Ovary (tissue), 9 donors: Measurements from ENCODE around the gene BEND6. TPM values are rescaled to one million over a fixed set of nuclear protein-coding genes. Genes with fewer than 3 reads are reported as not detected.

Source experiments
- DNase-seq, 5 donors: peaks; one replicate each; pipeline ENCODE4 v3.0.0-alpha.2; 2019 to 2020
- H3K27ac ChIP-seq, 2 donors: fragments of 200-600 bp; one replicate each; pipeline versions ENCODE4 v1.5.1 to v1.8.0; 2019 to 2022
- H3K27me3 ChIP-seq: fragments of 200-600 bp; one replicate; pipeline ENCODE4 v1.8.0; 2022
- H3K36me3 ChIP-seq: fragments of 200-600 bp; sonication (generic); one replicate; pipeline ENCODE4 v1.5.1; 2019
- H3K4me1 ChIP-seq: one replicate; pipeline ENCODE4 v1.8.1; 2013; ENCODE audit warnings: mild to moderate bottlenecking, moderate library complexity; ENCODE audit not compliant: insufficient read depth
- H3K4me3 ChIP-seq: fragments of 200-600 bp; sonication (generic); one replicate; pipeline ENCODE4 v1.5.1; 2017
- H3K9me3 ChIP-seq, 2 donors: fragments of 200-600 bp in 1 of 2; sonication (generic) in 1 of 2; one replicate each; pipeline versions ENCODE4 v1.5.1 to v1.8.1; 2013 to 2019; ENCODE audit warnings: mild to moderate bottlenecking in 1 of 2, moderate library complexity in 1 of 2
- EP300 ChIP-seq: sonication (generic); formaldehyde crosslinking; IDR thresholded peaks from one replicate; pipeline ENCODE4 v1.6.1; 2017; ENCODE audit warnings: antibody characterized with exemption
- POLR2A ChIP-seq: fragments of 450-650 bp; IDR thresholded peaks from one replicate; pipeline ENCODE4 v1.6.1; 2017; ENCODE audit warnings: antibody characterized with exemption, mild to moderate bottlenecking, moderate library complexity
- WGBS, 3 donors: extraction: QIAGEN DNeasy Blood & Tissue Kit in 1 of 3; methylation state at CpG; one replicate each; pipeline versions ENCODE4 v1.1.5 to v1.1.7; 2013 to 2017; 5-methylcytosine and 5-hydroxymethylcytosine counted together
- intact Hi-C, 4 donors: fragments of 100-400 bp; cut with DNase I; formaldehyde crosslinking; loops; one replicate each; pipeline versions ENCODE4 v1.11.0 to v1.15.1; 2022 to 2023
- polyA plus RNA-seq, 2 donors: library from polyadenylated mRNA; stranded (reverse); fragments of 200-250 nt in 1 of 2; fragments of 350-450 nt in 1 of 2; fragmentation: Illumina TruSeq in 1 of 2; extraction: RNeasy Lipid Tissue Mini Kit (QIAGEN cat#74804) in 1 of 2; gene quantifications; one replicate each; pipeline ENCODE4 v1.2.3, GENCODE V29; 2013 to 2014
- total RNA-seq, 7 donors: library from RNA; depleted of rRNA in 2 of 7; stranded (reverse); fragments of >200 nt in 2 of 7; fragmentation: NEBNext Ultra II Directional in 3 of 7; extraction: Animal tissue kit (Norgen Biotek cat#: 25700) in 3 of 7; gene quantifications; one replicate each; pipeline versions ENCODE4 v1.1.0 to v1.2.4, GENCODE V29; 2016 to 2023
- TF ChIP-seq, protein P1 (sequence below), 3 donors: fragments of 450-650 bp in 2 of 3; fragments of 200-600 bp in 1 of 3; IDR thresholded peaks; one replicate each; pipeline versions ENCODE4 v1.5.1 to v1.8.0; 2016 to 2022; ENCODE audit warnings: antibody characterized with exemption in 3 of 3, mild to moderate bottlenecking in 1 of 3
- donor health status: DM: no; HTN: no; CAD: no; lungs with moderate emphysema.
- donor health status: DM: no; HTN: no; CAD: no.
- donor health status: Bipolar disorder and iron deficiency.
- donor health status: DM: yes; HTN: yes; CAD: no.
- donor health status: DM: no; HTN: no; CAD: no.
- donor health status: DM: yes; HTN: yes; CAD: no.

The BEND6 gene
- total and polyA plus RNA-seq, 9 donors = 1.3 to 5.2 (median 2.2) TPM

GRCh38 chr6:56944661-56945060, 10.2 kb upstream of the BEND6 start:
- H3K9me3 ChIP-seq = peaks cover 0 to 4% of the 10 kb centered on the region in 2 donors
- no peak overlapping the region for H3K27ac ChIP-seq
- intact Hi-C loops = no loop called here
- no peaks in the 10 kb centered on the region for H3K4me1 ChIP-seq
- no peak for DNase-seq
- H3K36me3 ChIP-seq = no peaks in the 10 kb centered on the region
- TF ChIP-seq EP300 (no peak), POLR2A (no peak)
- TF ChIP-seq, protein P1, sequence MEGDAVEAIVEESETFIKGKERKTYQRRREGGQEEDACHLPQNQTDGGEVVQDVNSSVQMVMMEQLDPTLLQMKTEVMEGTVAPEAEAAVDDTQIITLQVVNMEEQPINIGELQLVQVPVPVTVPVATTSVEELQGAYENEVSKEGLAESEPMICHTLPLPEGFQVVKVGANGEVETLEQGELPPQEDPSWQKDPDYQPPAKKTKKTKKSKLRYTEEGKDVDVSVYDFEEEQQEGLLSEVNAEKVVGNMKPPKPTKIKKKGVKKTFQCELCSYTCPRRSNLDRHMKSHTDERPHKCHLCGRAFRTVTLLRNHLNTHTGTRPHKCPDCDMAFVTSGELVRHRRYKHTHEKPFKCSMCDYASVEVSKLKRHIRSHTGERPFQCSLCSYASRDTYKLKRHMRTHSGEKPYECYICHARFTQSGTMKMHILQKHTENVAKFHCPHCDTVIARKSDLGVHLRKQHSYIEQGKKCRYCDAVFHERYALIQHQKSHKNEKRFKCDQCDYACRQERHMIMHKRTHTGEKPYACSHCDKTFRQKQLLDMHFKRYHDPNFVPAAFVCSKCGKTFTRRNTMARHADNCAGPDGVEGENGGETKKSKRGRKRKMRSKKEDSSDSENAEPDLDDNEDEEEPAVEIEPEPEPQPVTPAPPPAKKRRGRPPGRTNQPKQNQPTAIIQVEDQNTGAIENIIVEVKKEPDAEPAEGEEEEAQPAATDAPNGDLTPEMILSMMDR (IDR thresholded peaks at IDR 0.05) = no peak
- no peak overlapping the region for H3K4me3 ChIP-seq
- H3K27me3 ChIP-seq = no peaks in the 10 kb centered on the region

DNA sequence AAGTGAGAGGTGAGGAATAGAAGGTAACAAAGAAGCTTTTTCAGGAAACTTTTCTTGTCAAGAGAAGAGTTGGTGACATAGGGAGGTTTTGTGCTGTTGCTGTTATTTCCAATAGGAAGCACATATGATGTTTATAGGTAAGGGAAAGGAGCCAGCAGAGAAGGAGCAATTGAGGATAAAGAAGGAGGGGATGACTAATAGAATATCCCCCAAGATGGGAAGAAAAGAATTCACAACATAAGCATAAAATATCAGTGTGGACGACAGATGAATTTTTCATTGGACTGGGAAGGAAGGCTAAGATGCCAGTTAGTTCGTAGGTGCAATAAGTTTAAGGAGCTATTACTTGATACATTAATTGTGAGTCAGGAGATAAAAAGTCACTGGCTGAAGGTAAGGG, 8.5 kb upstream of the BEND6 start:
- intact Hi-C loops = loop anchor here in 1 of 4 donors (1.0 kb wide), 1 partner anchor 22 kb away; no protein-coding TSS in a partner anchor
- DNase-seq = no peak
- no peaks in the 10 kb centered on the region for H3K4me1 ChIP-seq
- TF ChIP-seq EP300 (no peak), POLR2A (no peak)
- TF ChIP-seq, protein P1 (IDR thresholded peaks at IDR 0.05) = no peak
- H3K27me3 ChIP-seq = no peaks in the 10 kb centered on the region
- H3K27ac ChIP-seq = no peak overlapping the region
- H3K4me3 ChIP-seq = no peak overlapping the region
- WGBS, 3 donors = 62 to 73% (median 64%) methylated on average over 2 of the region's 2 CpGs
- peaks cover 0 to 2% of the 10 kb centered on the region in 2 donors for H3K9me3 ChIP-seq
- no peaks in the 10 kb centered on the region for H3K36me3 ChIP-seq

GRCh38 chr6:56947924-56948323, 7.0 kb upstream of the BEND6 start:
- Histone ChIP-seq H3K27me3 (no peaks in the 10 kb centered on the region), H3K4me3 (no peak overlapping the region), H3K27ac (no peak overlapping the region), H3K36me3 (no peaks in the 10 kb centered on the region), H3K4me1 (no peaks in the 10 kb centered on the region), H3K9me3 (no peaks in the 10 kb centered on the region)
- intact Hi-C loops = no loop called here
- TF ChIP-seq, protein P1 (IDR thresholded peaks at IDR 0.05) = no peak
- TF ChIP-seq EP300 (no peak), POLR2A (no peak)
- WGBS, 3 donors = 70 to 82% (median 70%) methylated on average over 1 of the region's 1 CpG
- no peak for DNase-seq

DNA sequence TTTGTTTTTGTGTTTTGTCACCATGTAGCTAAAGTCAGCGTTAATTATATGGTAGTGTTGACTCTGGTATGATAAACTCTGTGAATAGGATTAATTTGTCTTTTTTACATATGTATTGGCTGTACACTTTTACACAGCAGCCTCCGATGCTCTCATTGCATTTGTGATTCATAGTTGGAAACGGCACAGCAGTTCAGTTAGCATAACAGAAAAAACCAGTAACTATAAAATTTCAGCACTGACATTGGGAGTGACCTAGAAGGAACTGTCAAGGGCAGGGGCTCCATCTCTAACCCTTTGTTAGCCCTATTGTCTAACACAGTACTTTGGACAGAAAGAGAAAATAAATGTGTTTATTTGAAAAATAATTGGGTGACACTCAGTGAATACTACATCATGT, 5.6 kb upstream of the BEND6 start:
- H3K27me3 ChIP-seq = no peaks in the 10 kb centered on the region
- H3K27ac ChIP-seq = no peak overlapping the region
- no peaks in the 10 kb centered on the region for H3K36me3 ChIP-seq
- intact Hi-C loops = no loop called here
- no peaks in the 10 kb centered on the region for H3K9me3 ChIP-seq
- TF ChIP-seq EP300 (no peak), POLR2A (no peak)
- TF ChIP-seq, protein P1 (IDR thresholded peaks at IDR 0.05) = no peak
- WGBS, 3 donors = 76 to 80% (median 79%) methylated on average over 3 of the region's 3 CpGs
- H3K4me1 ChIP-seq = no peaks in the 10 kb centered on the region
- DNase-seq = no peak
- no peak overlapping the region for H3K4me3 ChIP-seq
